GM19351 (cell line): ENCODE results near the gene RNF207.

Experiments used
- ATAC-seq: cut with Tn5 transposase; IDR thresholded peaks from one replicate; pipeline ENCODE4 v1.9.1; 2021; ENCODE audit warnings: mild to moderate bottlenecking, moderate library complexity; ENCODE audit not compliant: unreplicated experiment

The RNF207 gene

GRCh38 chr1:6205849-6206519, at the start of gene RNF207:
Gene RNF207 (plus strand): TSS chr1:6206119. CDS start chr1:6206536, 417 bp downstream.
- ATAC-seq, result peak; percentile 45

- ATAC-seq, result no peak
These were observed 48.8 kb upstream of the RNF207 start for GRCh38 chr1:6157132-6157527.

- no peak for ATAC-seq
These were observed 48.3 kb upstream of the RNF207 start for GRCh38 chr1:6157528-6158174.

GRCh38 chr1:6158181-6158580, 47.7 kb upstream of the RNF207 start:
- no peak for ATAC-seq

- no peak for ATAC-seq
These were observed 43.6 kb upstream of the RNF207 start for GRCh38 chr1:6162341-6162740.

GRCh38 chr1:6162773-6163172, 43.1 kb upstream of the RNF207 start:
- ATAC-seq, result no peak

- no peak for ATAC-seq
These were observed 42.5 kb upstream of the RNF207 start for GRCh38 chr1:6163191-6163972.

- no peak for ATAC-seq
These were observed 41.8 kb upstream of the RNF207 start for GRCh38 chr1:6163973-6164617.

- no peak for ATAC-seq
These were observed 40.9 kb upstream of the RNF207 start for GRCh38 chr1:6165027-6165426.

GRCh38 chr1:6165441-6165985, 40.4 kb upstream of the RNF207 start:
- no peak for ATAC-seq

- no peak for ATAC-seq
These were observed 39.7 kb upstream of the RNF207 start for GRCh38 chr1:6166221-6166620.

- ATAC-seq, result no peak
These were observed 39.1 kb upstream of the RNF207 start for GRCh38 chr1:6166655-6167390.

GRCh38 chr1:6167391-6168303, 38.3 kb upstream of the RNF207 start:
- ATAC-seq, result no peak

- ATAC-seq, result no peak
These were observed 36.9 kb upstream of the RNF207 start for GRCh38 chr1:6168947-6169586.

GRCh38 chr1:6170116-6170741, 35.7 kb upstream of the RNF207 start:
- ATAC-seq, result no peak

- ATAC-seq, result no peak
These were observed 35.1 kb upstream of the RNF207 start for GRCh38 chr1:6170742-6171201.

GRCh38 chr1:6171548-6172124, 34.3 kb upstream of the RNF207 start:
- no peak for ATAC-seq

- no peak for ATAC-seq
These were observed 33.4 kb upstream of the RNF207 start for GRCh38 chr1:6172549-6172948.
